Thyroid gland (tissue), 4 donors: Measurements from ENCODE around the gene ABCC3.

Experiments
- POLR2A ChIP-seq, 2 donors: fragments of 450-650 bp; IDR thresholded peaks; one replicate each; pipeline ENCODE4 v1.6.1; 2017; ENCODE audit warnings: antibody characterized with exemption in 2 of 2, mild to moderate bottlenecking in 2 of 2, moderate library complexity in 1 of 2
- TF ChIP-seq, protein P1 (sequence below), 6 experiments: fragments of 200-600 bp in 3 of 6; fragments of 450-650 bp in 3 of 6; sonication (generic) in 3 of 6; IDR thresholded peaks; one replicate each; pipeline ENCODE4 v1.5.1; 2016 to 2019; ENCODE audit warnings: antibody characterized with exemption in 6 of 6, mild to moderate bottlenecking in 2 of 6, inconsistent platforms in 1 of 6, moderate library complexity in 1 of 6

DNA sequence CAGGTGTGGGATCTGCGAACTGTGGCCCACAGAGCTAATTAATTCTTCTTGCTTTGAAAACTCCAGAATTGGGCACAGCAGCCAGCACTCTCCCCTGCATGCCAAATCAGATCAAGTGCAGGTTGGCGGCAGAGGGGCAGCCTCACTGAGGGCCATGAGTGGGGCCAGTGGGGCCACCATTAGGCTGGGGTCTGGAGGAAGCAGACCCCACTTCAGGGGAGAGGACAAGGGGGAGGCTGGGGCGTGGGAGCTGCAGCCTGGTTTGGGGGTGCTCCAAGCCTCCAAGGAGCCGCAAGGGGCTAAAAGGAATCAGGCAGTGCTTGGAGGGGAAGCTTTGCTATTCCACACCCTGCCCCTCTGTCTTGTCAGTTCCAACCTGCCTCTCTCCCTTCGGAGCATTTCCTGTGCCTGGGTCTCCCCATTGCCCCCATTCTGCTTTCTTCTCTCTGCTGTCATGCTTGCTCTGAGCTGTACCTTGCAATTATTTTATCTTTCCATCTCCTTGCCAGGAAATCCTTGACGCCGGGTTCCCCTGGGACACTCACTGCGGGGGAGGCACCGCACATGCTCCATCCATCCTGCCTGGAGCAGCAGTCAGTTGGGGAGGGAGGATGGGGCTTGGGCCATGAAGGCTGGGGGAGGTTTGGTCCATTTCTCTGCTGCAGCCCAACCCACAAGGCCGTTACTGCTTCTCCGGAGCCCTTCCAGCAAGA is 3.3 kb upstream of the ABCC3 start:
- TF ChIP-seq, protein P1, sequence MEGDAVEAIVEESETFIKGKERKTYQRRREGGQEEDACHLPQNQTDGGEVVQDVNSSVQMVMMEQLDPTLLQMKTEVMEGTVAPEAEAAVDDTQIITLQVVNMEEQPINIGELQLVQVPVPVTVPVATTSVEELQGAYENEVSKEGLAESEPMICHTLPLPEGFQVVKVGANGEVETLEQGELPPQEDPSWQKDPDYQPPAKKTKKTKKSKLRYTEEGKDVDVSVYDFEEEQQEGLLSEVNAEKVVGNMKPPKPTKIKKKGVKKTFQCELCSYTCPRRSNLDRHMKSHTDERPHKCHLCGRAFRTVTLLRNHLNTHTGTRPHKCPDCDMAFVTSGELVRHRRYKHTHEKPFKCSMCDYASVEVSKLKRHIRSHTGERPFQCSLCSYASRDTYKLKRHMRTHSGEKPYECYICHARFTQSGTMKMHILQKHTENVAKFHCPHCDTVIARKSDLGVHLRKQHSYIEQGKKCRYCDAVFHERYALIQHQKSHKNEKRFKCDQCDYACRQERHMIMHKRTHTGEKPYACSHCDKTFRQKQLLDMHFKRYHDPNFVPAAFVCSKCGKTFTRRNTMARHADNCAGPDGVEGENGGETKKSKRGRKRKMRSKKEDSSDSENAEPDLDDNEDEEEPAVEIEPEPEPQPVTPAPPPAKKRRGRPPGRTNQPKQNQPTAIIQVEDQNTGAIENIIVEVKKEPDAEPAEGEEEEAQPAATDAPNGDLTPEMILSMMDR (IDR thresholded peaks at IDR 0.05) = no peak
- TF ChIP-seq POLR2A (IDR thresholded peaks at IDR 0.05) = no peak
